Measurements from ENCODE around the gene GPC2.
"Not testable (repeated sequence)": the region's sequence is repeated elsewhere in the genome, so short reads cannot be mapped to it uniquely, and the experiment has no call there.

The GPC2 gene

DNA sequence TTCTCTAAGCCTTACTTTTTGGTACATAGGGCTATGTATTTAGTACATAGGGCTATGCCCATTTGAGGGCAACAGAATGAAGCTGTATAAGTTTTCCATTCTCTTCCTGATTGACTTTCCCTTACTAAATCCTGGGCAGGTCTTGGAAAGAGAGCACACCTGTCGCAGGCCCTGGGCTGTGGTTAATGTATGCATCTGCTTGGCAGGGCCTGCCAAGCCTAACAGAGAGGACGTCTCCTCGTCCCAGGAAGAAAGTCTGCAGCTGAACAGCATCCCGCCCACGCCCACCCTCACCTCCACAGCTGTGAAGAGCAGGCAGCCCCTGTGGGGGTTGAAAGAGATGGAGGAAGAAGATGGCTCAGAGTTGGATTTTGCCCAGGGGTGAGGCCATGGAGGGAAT lies 33.6 kb upstream of the GPC2 start:
- TF ChIP-seq, protein P1, sequence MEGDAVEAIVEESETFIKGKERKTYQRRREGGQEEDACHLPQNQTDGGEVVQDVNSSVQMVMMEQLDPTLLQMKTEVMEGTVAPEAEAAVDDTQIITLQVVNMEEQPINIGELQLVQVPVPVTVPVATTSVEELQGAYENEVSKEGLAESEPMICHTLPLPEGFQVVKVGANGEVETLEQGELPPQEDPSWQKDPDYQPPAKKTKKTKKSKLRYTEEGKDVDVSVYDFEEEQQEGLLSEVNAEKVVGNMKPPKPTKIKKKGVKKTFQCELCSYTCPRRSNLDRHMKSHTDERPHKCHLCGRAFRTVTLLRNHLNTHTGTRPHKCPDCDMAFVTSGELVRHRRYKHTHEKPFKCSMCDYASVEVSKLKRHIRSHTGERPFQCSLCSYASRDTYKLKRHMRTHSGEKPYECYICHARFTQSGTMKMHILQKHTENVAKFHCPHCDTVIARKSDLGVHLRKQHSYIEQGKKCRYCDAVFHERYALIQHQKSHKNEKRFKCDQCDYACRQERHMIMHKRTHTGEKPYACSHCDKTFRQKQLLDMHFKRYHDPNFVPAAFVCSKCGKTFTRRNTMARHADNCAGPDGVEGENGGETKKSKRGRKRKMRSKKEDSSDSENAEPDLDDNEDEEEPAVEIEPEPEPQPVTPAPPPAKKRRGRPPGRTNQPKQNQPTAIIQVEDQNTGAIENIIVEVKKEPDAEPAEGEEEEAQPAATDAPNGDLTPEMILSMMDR (IDR thresholded peaks at IDR 0.05; ENCODE audit: low read length, missing control alignments): no peak
- H3K4me3 ChIP-seq (replicated peaks; ENCODE audit: low read depth, low read length): no peak overlapping the region
- DNase-seq (ENCODE audit: low read depth): no peak

DNA sequence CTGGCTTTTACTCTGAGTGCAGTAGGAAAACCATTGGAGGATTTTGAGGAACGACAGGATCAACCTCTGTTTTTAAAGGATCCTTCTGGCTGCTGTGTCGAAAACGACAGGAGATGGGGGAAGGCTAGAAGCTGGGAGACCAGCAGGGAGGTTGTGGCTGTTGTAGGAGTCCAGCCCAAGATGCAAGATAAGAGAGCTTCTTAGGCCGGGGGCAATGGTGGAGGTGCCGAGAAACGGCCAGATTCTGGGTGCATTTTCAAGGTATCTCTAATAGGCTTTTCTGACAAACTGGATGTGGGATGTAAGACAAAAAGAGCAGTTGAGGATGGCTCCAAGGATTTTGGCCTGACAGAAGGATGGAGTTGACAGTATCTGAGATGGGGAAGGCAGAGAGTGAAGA lies 32.3 kb upstream of the GPC2 start:
- no peak for DNase-seq (ENCODE audit: low read depth)
- no peak overlapping the region for H3K4me3 ChIP-seq (replicated peaks; ENCODE audit: low read depth, low read length)
- TF ChIP-seq, protein P1 (IDR thresholded peaks at IDR 0.05; ENCODE audit: low read length, missing control alignments): no peak

DNA sequence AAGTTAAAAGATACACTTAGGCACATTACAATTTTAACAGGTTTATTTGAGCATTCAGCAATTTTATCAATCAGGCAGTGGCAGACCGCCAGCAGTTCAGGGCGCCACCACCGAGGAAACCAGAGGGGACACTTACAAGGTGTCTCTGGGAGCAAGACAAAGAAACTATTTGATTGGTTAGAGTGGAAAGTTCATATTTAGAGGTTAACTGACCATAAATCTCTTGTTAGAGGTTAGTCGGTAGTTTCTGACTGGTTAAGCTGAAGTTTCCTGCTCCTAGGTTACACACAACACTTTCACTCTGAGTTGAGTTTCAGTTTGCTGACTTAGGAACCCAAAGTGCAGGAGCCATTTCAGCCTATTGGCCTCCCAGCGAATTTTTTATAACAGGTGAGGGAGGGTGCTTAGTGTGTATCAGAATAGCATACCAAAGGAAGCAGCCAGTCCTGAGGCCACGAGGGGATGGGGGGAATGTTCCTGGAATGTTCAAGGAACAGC lies 31.8 kb upstream of the GPC2 start:
- TF ChIP-seq, protein P1 (IDR thresholded peaks at IDR 0.05; ENCODE audit: low read length, missing control alignments): no peak
- DNase-seq (ENCODE audit: low read depth): no peak
- no peak overlapping the region for H3K4me3 ChIP-seq (replicated peaks; ENCODE audit: low read depth, low read length)

DNA sequence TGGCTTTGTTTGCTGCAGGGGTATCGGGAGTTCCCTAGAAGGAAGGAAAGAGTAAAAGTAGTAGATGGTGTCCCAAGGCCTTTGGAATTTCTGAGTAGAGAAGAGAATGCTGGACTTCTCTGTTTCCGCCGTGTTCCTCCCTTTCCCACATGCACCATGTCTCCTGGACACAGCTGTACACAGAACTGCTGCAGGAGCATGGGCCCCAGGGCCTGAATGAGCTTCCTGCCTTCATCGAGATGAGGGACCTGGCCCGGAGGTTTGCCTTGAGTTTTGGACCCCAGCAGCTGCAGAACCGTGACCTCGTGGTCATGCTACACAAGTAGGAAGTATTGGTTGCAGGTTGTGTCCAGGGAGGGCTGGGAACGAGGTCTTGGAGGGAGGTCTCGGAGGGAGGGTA lies 27.3 kb upstream of the GPC2 start:
- no peak for DNase-seq (ENCODE audit: low read depth)
- TF ChIP-seq, protein P1 (IDR thresholded peaks at IDR 0.05; ENCODE audit: low read length, missing control alignments): no peak
- no peak overlapping the region for H3K4me3 ChIP-seq (replicated peaks; ENCODE audit: low read depth, low read length)

DNA sequence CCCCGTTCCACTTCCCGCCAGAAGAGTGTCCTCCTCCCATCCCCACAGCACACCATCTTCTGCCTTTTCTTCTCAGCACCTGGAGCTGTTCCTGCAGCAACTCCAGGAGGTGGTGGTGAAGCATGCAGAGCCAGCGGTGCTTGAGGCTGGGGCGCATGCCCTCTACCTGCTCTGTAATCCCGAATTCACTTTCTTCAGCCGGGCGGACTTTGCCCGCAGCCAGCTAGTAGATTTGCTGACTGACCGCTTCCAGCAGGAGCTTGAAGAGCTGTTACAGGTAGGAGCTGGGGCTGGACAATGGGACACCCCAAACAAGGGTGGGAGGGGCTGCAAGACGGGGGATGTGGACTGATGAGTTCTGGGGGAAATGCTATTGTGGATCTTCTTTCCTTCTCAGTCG lies 23.5 kb upstream of the GPC2 start:
- no peak for DNase-seq (ENCODE audit: low read depth)
- H3K4me3 ChIP-seq (replicated peaks; ENCODE audit: low read depth, low read length): no peak overlapping the region
- TF ChIP-seq, protein P1 (IDR thresholded peaks at IDR 0.05; ENCODE audit: low read length, missing control alignments): no peak

DNA sequence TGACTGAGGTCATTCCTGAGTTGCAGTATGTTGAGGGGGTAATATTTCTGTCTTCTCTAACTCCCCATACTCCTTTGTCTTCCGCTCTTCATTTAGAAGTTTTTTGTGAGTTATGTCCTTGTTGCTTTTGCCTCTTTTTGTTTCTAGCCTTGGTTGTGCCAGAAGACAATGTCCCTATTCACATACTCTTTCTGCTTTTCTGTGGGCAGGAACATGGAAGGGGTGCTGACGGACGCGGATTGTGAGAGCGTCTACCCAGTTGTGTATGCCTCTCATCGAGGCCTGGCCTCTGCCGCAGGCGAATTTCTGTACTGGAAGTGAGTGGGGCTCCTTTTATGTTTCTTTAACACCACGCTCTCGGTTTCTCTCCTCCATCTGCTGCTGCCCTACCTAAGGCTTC lies 21.1 kb upstream of the GPC2 start:
- TF ChIP-seq, protein P1 (IDR thresholded peaks at IDR 0.05; ENCODE audit: low read length, missing control alignments): no peak
- H3K4me3 ChIP-seq (replicated peaks; ENCODE audit: low read depth, low read length): no peak overlapping the region
- no peak for DNase-seq (ENCODE audit: low read depth)

DNA sequence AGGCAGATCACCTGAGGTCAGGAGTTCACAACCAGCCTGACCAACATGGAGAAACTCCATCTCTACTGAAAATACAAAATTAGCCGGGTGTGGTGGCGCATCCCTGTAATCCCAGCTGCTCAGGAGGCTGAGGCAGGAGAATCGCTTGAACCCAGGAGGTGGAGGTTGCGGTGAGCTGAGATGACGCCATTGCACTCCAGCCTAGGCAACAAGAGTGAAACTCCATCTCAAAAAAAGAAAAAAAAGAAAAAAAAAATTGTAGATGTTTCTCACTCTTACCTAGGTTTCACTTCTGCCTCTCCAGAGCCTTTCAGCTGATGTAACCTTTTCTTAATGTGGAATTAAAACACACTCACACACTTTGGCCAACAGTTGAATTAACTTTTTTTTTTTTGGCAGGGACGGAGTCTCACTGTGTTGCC lies 18.7 kb upstream of the GPC2 start:
- DNase-seq (ENCODE audit: low read depth); H3K4me3 ChIP-seq (replicated peaks; ENCODE audit: low read depth, low read length): not testable (repeated sequence)

Measured in fibroblast of pulmonary artery (primary cell).